Smooth muscle cell (in vitro differentiated cells): ENCODE data around the gene POLR2L. TPM values are rescaled to one million over a fixed set of nuclear protein-coding genes. Genes with fewer than 3 reads are reported as not detected.

Experiments used
- DNase-seq: peaks from one replicate; lab custom pipeline; 2025; ENCODE audit not compliant: unreplicated experiment; lab: John Stamatoyannopoulos, UW
- H2AFZ ChIP-seq: fragments of 200-600 bp; sonication (generic); 2 replicates; pipeline ENCODE4 v1.6.0; 2016; ENCODE audit warnings: antibody characterized with exemption, low read depth, mild to moderate bottlenecking
- H3F3A ChIP-seq: fragments of 200-600 bp; sonication (generic); 2 replicates; pipeline ENCODE4 v1.6.0; 2017; ENCODE audit warnings: antibody characterized with exemption, low read depth
- H3K27ac ChIP-seq: fragments of 200-600 bp; sonication (generic); 2 replicates; pipeline ENCODE4 v1.5.1; 2016; ENCODE audit warnings: low read depth, mild to moderate bottlenecking
- H3K27me3 ChIP-seq: fragments of 200-600 bp; sonication (generic); 2 replicates; pipeline ENCODE4 v1.6.1; 2016; ENCODE audit warnings: low read depth, mild to moderate bottlenecking
- H3K36me3 ChIP-seq: fragments of 200-600 bp; sonication (generic); 2 replicates; pipeline ENCODE4 v1.5.1; 2016; ENCODE audit warnings: low read depth
- H3K4me1 ChIP-seq: fragments of 200-600 bp; sonication (generic); 2 replicates; pipeline ENCODE4 v1.5.1; 2016; ENCODE audit warnings: low read depth
- H3K4me2 ChIP-seq: fragments of 200-600 bp; sonication (generic); 2 replicates; pipeline ENCODE4 v1.6.0; 2016; ENCODE audit warnings: mild to moderate bottlenecking
- H3K4me3 ChIP-seq: fragments of 200-600 bp; sonication (generic); 2 replicates; pipeline ENCODE4 v1.5.1; 2016; ENCODE audit warnings: mild to moderate bottlenecking
- H3K79me2 ChIP-seq: fragments of 200-600 bp; sonication (generic); 2 replicates; pipeline ENCODE4 v1.6.0; 2016; ENCODE audit warnings: low read depth, mild to moderate bottlenecking
- H3K9ac ChIP-seq: fragments of 200-600 bp; sonication (generic); 2 replicates; pipeline ENCODE4 v1.6.0; 2016; ENCODE audit warnings: low read depth
- H3K9me3 ChIP-seq: fragments of 200-600 bp; sonication (generic); replicated peaks from 2 replicates; pipeline ENCODE4 v1.5.1; 2016; ENCODE audit warnings: low read depth
- H4K20me1 ChIP-seq: fragments of 200-600 bp; sonication (generic); 2 replicates; pipeline ENCODE4 v1.6.0; 2016; ENCODE audit warnings: low read depth
- CTCF ChIP-seq: fragments of 200-600 bp; sonication (generic); IDR thresholded peaks from 2 replicates; pipeline ENCODE4 v1.5.1; 2017; ENCODE audit warnings: borderline replicate concordance, mild to moderate bottlenecking, antibody characterized with exemption; ENCODE audit not compliant: insufficient read depth, poor library complexity, severe bottlenecking
- WGBS: methylation state at CpG from one replicate; pipeline ENCODE4 v1.1.7; 2016; ENCODE audit warnings: low lambda C conversion rate; 5-methylcytosine and 5-hydroxymethylcytosine counted together
- polyA plus RNA-seq: library from polyadenylated mRNA; unstranded; fragments of >200 nt; fragmentation: Nextera tagmentation; extraction: Ambion mirVana; gene quantifications from 2 replicates; pipeline ENCODE4 v1.2.1, GENCODE V29; 2016
- total RNA-seq: library from RNA; depleted of rRNA; stranded (reverse); fragments of >200 nt; gene quantifications from 2 replicates; pipeline ENCODE4 v1.2.3, GENCODE V29; 2014

Gene POLR2L
- total RNA-seq (38.0 and 51.4 TPM in 2 replicates), polyA plus RNA-seq (380 and 446 TPM in 2 replicates)

DNA sequence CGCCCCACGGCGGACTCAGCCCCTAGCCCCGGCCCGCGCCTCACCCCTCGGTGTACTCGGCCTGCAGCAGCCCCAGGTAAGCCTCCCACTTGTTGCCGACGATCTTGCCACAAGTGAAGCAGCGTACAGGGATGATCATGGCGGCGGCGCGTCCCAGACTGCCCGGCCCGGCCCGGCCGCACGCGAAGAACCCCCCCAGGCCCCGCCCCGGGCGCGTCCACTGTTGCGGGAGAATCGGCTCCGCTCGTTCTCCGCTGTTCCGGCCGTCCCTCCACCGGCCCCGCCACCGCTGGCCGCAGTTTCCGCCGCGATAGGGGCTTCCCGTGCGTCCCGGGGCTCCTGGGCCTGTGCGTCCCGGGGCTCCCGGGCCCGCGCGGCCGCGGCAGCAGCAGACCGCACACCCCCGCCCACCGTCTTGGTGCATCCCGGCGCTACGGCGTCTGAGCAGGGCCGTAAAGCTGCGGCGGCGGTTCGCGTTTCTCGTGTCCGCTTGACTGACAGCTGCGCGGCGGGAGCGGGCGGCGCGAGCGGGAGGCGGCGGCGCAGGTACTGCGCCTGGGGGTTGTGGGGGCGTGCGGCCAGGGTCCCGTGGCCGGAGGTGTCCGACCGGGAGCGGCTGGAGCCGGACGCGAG lies at the start of gene POLR2L, which contains the start of gene TSPAN4:
POLR2L (minus strand) TSS at position 160 of the 633 bp plus-strand sequence; CDS start at position 139, 21 bp downstream.
TSPAN4 (plus strand) TSS at position 483 of the 633 bp plus-strand sequence. CDS start 7,453 bp downstream, outside the sequence.
- H3K9me3 ChIP-seq: no peaks in the 10 kb centered on the region
- peak within 1 kb of the TSS; percentile 96 for H3K4me3 ChIP-seq
- H3K4me2 ChIP-seq: peak within 1 kb of the TSS; percentile 96
- no peaks in the 10 kb centered on the region for H3K27me3 ChIP-seq
- TF ChIP-seq CTCF: no peak
- H2AFZ ChIP-seq: no peak within 1 kb of the TSS
- H3K79me2 ChIP-seq: peaks cover 21% of the 10 kb centered on the region
- H3K36me3 ChIP-seq: no peaks in the 10 kb centered on the region
- H3F3A ChIP-seq: peaks cover 16% of the 10 kb centered on the region
- H4K20me1 ChIP-seq: peaks cover 75% of the 10 kb centered on the region
- peak within 1 kb of the TSS; percentile 94 for H3K27ac ChIP-seq
- under 1% methylated on average over 79 of the region's 87 CpGs for WGBS
- DNase-seq: peak; percentile 87
- peaks cover 26% of the 10 kb centered on the region for H3K4me1 ChIP-seq
- H3K9ac ChIP-seq: peak within 1 kb of the TSS; percentile 100

DNA sequence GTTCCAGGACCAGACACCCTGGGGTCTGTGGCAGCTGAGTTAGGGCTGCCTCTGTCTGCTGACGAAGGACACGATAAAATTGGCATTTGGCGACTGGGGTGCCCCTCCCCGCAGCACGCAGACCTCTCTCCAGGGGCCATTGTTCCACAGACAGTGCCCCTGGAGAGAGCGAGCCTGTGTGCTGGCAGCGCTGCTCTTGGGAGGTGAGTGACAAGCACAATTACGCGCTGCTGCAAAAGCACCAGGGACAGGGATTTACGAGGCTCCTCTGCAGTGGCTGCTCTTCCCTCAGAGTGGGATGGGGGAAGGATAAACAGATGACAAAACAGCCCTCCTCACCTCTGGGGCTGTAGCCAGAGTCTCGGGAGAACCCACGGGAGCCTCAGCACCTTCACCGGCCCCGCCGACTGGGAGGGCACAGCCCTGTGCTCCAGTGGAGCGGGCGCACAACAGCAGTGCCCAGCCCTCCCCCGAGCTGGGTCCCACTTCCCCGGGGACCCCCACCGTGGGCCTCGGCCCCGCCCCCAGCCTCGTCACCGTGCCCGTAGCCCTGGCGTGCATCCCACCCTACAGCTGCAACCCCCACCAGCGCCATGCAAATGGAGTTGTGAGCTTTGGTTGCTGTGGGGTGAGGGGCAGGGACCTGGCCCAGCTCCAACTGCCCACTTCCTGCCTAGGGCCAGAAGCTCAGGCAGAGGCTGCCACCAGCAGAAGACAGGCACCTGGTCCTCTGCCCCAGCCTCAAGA lies 48.6 kb upstream of the POLR2L start:
- peaks cover 3% of the 10 kb centered on the region for H4K20me1 ChIP-seq
- TF ChIP-seq CTCF: no peak
- H3K79me2 ChIP-seq: no peaks in the 10 kb centered on the region
- no peaks in the 10 kb centered on the region for H3K36me3 ChIP-seq
- H3F3A ChIP-seq: no peaks in the 10 kb centered on the region
- no peak overlapping the region for H3K9ac ChIP-seq
- no peaks in the 10 kb centered on the region for H3K4me1 ChIP-seq
- no peaks in the 10 kb centered on the region for H3K9me3 ChIP-seq
- no peak overlapping the region for H3K27ac ChIP-seq
- DNase-seq: no peak
- H3K4me3 ChIP-seq: no peak overlapping the region
- H3K4me2 ChIP-seq: no peak overlapping the region
- no peak overlapping the region for H2AFZ ChIP-seq
- no peaks in the 10 kb centered on the region for H3K27me3 ChIP-seq
- WGBS: 80% methylated on average over 25 of the region's 27 CpGs

- Histone ChIP-seq H3K27me3 (no peaks in the 10 kb centered on the region), H3K4me3 (no peak overlapping the region), H2AFZ (no peak overlapping the region), H4K20me1 (peaks cover 3% of the 10 kb centered on the region), H3K9ac (no peak overlapping the region), H3K4me1 (no peaks in the 10 kb centered on the region), H3K79me2 (no peaks in the 10 kb centered on the region), H3F3A (no peaks in the 10 kb centered on the region), H3K4me2 (no peak overlapping the region), H3K36me3 (no peaks in the 10 kb centered on the region), H3K9me3 (no peaks in the 10 kb centered on the region), H3K27ac (no peak overlapping the region)
- no peak for DNase-seq
- TF ChIP-seq CTCF: no peak
- 95% methylated on average over 32 of the region's 32 CpGs for WGBS
Measured at GRCh38 chr11:889687-890475, 47.6 kb upstream of the POLR2L start.
